GM10266 (cell line): ENCODE data around the gene CREB3L2.

Source experiments
- DNase-seq: peaks from one replicate; pipeline ENCODE4 v3.0.0; 2012; ENCODE audit errors: extremely low spot score
- CTCF ChIP-seq: IDR thresholded peaks from 2 replicates; pipeline ENCODE4 v1.5.1; 2012; ENCODE audit warnings: mild to moderate bottlenecking, low read depth; ENCODE audit not compliant: control insufficient read depth, insufficient read depth; ENCODE audit errors: missing control alignments

The CREB3L2 gene

GRCh38 chr7:137870078-137870477 lies 131.8 kb downstream of the CREB3L2 start:
- no peak for DNase-seq
- no peak for TF ChIP-seq CTCF

GRCh38 chr7:137869260-137869659 lies 132.6 kb downstream of the CREB3L2 start:
- no peak for DNase-seq
- no peak for TF ChIP-seq CTCF

GRCh38 chr7:137867289-137867688 lies 134.6 kb downstream of the CREB3L2 start:
- DNase-seq: no peak
- TF ChIP-seq CTCF: no peak

GRCh38 chr7:137865764-137866163 lies 136.1 kb downstream of the CREB3L2 start:
- no peak for TF ChIP-seq CTCF
- DNase-seq: no peak

- TF ChIP-seq CTCF: no peak
- no peak for DNase-seq
Observed at GRCh38 chr7:137862964-137863363, 138.9 kb downstream of the CREB3L2 start.

GRCh38 chr7:137862358-137862757 lies 139.5 kb downstream of the CREB3L2 start:
- DNase-seq: no peak
- no peak for TF ChIP-seq CTCF

- TF ChIP-seq CTCF: no peak
- DNase-seq: no peak
Observed at GRCh38 chr7:137860542-137860941, 141.3 kb downstream of the CREB3L2 start.
